DND-41 (cell line): ENCODE results near the gene SORBS1.

Experiments
- ATAC-seq: fragments of 200-7000 bp; cut with Tn5 transposase; 3 replicates; pipeline ENCODE4 v1.9.1; 2021; ENCODE audit warnings: low read depth; ENCODE audit not compliant: insufficient read depth
- DNase-seq: peaks from one replicate; pipeline ENCODE4 v3.0.0-alpha.2; 2020
- H2AFZ ChIP-seq: 2 replicates; pipeline ENCODE4 v1.6.0; 2012; ENCODE audit warnings: low read depth, low read length
- H3K27ac ChIP-seq: 2 replicates; pipeline ENCODE4 v1.5.1; 2012; ENCODE audit warnings: low read length, inconsistent platforms
- H3K27me3 ChIP-seq: fragments of 200-600 bp; sonication (generic); 2 replicates; pipeline ENCODE4 v1.6.0; 2012; ENCODE audit warnings: low read length, mild to moderate bottlenecking, inconsistent platforms; ENCODE audit not compliant: insufficient read depth, poor library complexity
- H3K36me3 ChIP-seq: 2 replicates; pipeline ENCODE4 v1.5.1; 2012; ENCODE audit warnings: low read length, inconsistent platforms; ENCODE audit not compliant: insufficient read depth
- H3K4me1 ChIP-seq: 2 replicates; pipeline ENCODE4 v1.5.1; 2012; ENCODE audit warnings: mild to moderate bottlenecking, low read length; ENCODE audit not compliant: insufficient read depth
- H3K4me2 ChIP-seq: 2 replicates; pipeline ENCODE4 v1.6.0; 2012; ENCODE audit warnings: mild to moderate bottlenecking, moderate library complexity, low read length, inconsistent platforms; ENCODE audit not compliant: insufficient read depth
- H3K4me3 ChIP-seq, 2 experiments: fragments of 200-600 bp in 1 of 2; shearing (Covaris generic) in 1 of 2; 2 replicates each; pipeline ENCODE4 v1.5.1; 2012 to 2016; ENCODE audit warnings: inconsistent platforms in 2 of 2, low read length in 2 of 2, mild to moderate bottlenecking in 2 of 2, low read depth in 1 of 2, moderate library complexity in 1 of 2
- H3K79me2 ChIP-seq: 2 replicates; pipeline ENCODE4 v1.6.0; 2012; ENCODE audit warnings: low read length, inconsistent platforms; ENCODE audit not compliant: insufficient read depth
- H3K9ac ChIP-seq: 2 replicates; pipeline ENCODE4 v1.6.0; 2012; ENCODE audit warnings: low read depth, mild to moderate bottlenecking, inconsistent platforms, low read length, moderate library complexity
- H3K9me3 ChIP-seq: 2 replicates; pipeline ENCODE4 v1.5.1; 2012; ENCODE audit warnings: low read length, moderate library complexity, mild to moderate bottlenecking, inconsistent platforms; ENCODE audit not compliant: insufficient read depth, severe bottlenecking
- H4K20me1 ChIP-seq: 2 replicates; pipeline ENCODE4 v1.6.0; 2012; ENCODE audit warnings: low read length; ENCODE audit not compliant: insufficient read depth
- CTCF ChIP-seq: IDR thresholded peaks from 2 replicates; pipeline ENCODE4 v1.5.1; 2012; ENCODE audit warnings: borderline replicate concordance, low read length, moderate library complexity, mild to moderate bottlenecking; ENCODE audit not compliant: poor library complexity, severe bottlenecking; ENCODE audit errors: extremely low read depth
- EZH2 ChIP-seq: IDR thresholded peaks from 3 replicates; pipeline ENCODE4 v1.6.1; 2012; ENCODE audit warnings: borderline replicate concordance, low read depth, mild to moderate bottlenecking, moderate library complexity, low read length, inconsistent platforms; ENCODE audit not compliant: severe bottlenecking

SORBS1 gene

GRCh38 chr10:95536894-95537541 lies 24.2 kb downstream of the SORBS1 start:
- Histone ChIP-seq H3K4me3 (no peak overlapping the region), H3K36me3 (no peaks in the 10 kb centered on the region), H3K27me3 (peaks cover 2% of the 10 kb centered on the region), H3K9me3 (no peaks in the 10 kb centered on the region), H3K4me2 (no peak overlapping the region), H3K27ac (no peak overlapping the region), H4K20me1 (no peaks in the 10 kb centered on the region), H2AFZ (no peak overlapping the region), H3K9ac (no peak overlapping the region), H3K4me1 (no peaks in the 10 kb centered on the region), H3K79me2 (no peaks in the 10 kb centered on the region)
- TF ChIP-seq EZH2 = no peak
- TF ChIP-seq CTCF = no peak
- DNase-seq = no peak
- ATAC-seq = no peak

- Histone ChIP-seq H3K9ac (no peak overlapping the region), H3K4me3 (no peak overlapping the region), H3K27ac (no peak overlapping the region), H3K79me2 (no peaks in the 10 kb centered on the region), H3K36me3 (no peaks in the 10 kb centered on the region), H3K9me3 (no peaks in the 10 kb centered on the region), H3K4me2 (no peak overlapping the region), H3K27me3 (peaks cover 3% of the 10 kb centered on the region), H2AFZ (no peak overlapping the region), H3K4me1 (no peaks in the 10 kb centered on the region), H4K20me1 (no peaks in the 10 kb centered on the region)
- no peak for DNase-seq
- ATAC-seq = no peak
- no peak for TF ChIP-seq CTCF
- no peak for TF ChIP-seq EZH2
Measured at GRCh38 chr10:95536017-95536416, 25.2 kb downstream of the SORBS1 start.

- H3K4me3 ChIP-seq = no peak overlapping the region
- no peak overlapping the region for H3K4me2 ChIP-seq
- DNase-seq (no peak), ATAC-seq (no peak)
- H3K27ac ChIP-seq = no peak overlapping the region
- H4K20me1 ChIP-seq = no peaks in the 10 kb centered on the region
- H3K36me3 ChIP-seq = no peaks in the 10 kb centered on the region
- H3K27me3 ChIP-seq = peaks cover 3% of the 10 kb centered on the region
- no peaks in the 10 kb centered on the region for H3K9me3 ChIP-seq
- no peaks in the 10 kb centered on the region for H3K4me1 ChIP-seq
- H3K79me2 ChIP-seq = no peaks in the 10 kb centered on the region
- TF ChIP-seq CTCF = no peak
- no peak for TF ChIP-seq EZH2
- no peak overlapping the region for H2AFZ ChIP-seq
- no peak overlapping the region for H3K9ac ChIP-seq
Measured at GRCh38 chr10:95535526-95535925, 25.6 kb downstream of the SORBS1 start.

- no peaks in the 10 kb centered on the region for H4K20me1 ChIP-seq
- ATAC-seq (no peak), DNase-seq (no peak)
- no peak overlapping the region for H2AFZ ChIP-seq
- TF ChIP-seq CTCF (no peak), EZH2 (no peak)
- H3K4me2 ChIP-seq = no peak overlapping the region
- no peak overlapping the region for H3K9ac ChIP-seq
- no peaks in the 10 kb centered on the region for H3K36me3 ChIP-seq
- peaks cover 3% of the 10 kb centered on the region for H3K27me3 ChIP-seq
- no peak overlapping the region for H3K4me3 ChIP-seq
- no peak overlapping the region for H3K27ac ChIP-seq
- no peaks in the 10 kb centered on the region for H3K79me2 ChIP-seq
- H3K9me3 ChIP-seq = no peaks in the 10 kb centered on the region
- H3K4me1 ChIP-seq = no peaks in the 10 kb centered on the region
Measured at GRCh38 chr10:95533590-95533989, 27.6 kb downstream of the SORBS1 start.
